CD14-positive monocyte (primary cell): ENCODE data around the gene SMPD3. TPM values are rescaled to one million over a fixed set of nuclear protein-coding genes. Genes with fewer than 3 reads are reported as not detected.

Source experiments
- DNase-seq, 3 donors: peaks; one replicate each; pipeline ENCODE4 v3.0.0-alpha.2; 2011 to 2022
- H2AFZ ChIP-seq: 2 replicates; pipeline ENCODE4 v1.6.0; 2012; ENCODE audit warnings: mild to moderate bottlenecking, low read depth, low read length, inconsistent platforms; ENCODE audit not compliant: insufficient read depth, poor library complexity, severe bottlenecking
- H3K27ac ChIP-seq, 2 donors: 1 replicate in 1 of 2; 2 replicates in 1 of 2; pipeline ENCODE4 v1.5.1; 2012 to 2013; ENCODE audit warnings: low read length in 2 of 2, control low read depth in 1 of 2, inconsistent platforms in 1 of 2, low read depth in 1 of 2, mild to moderate bottlenecking in 1 of 2
- H3K27me3 ChIP-seq, 2 donors: one replicate each; pipeline versions ENCODE4 v1.6.0 to v1.6.1; 2011 to 2013; ENCODE audit warnings: low read length in 2 of 2; ENCODE audit not compliant: control insufficient read depth in 2 of 2, insufficient read depth in 2 of 2
- H3K36me3 ChIP-seq, 2 donors: replicated peaks in 1 of 2; 1 replicate in 1 of 2; 2 replicates in 1 of 2; pipeline versions ENCODE4 v1.5.1 to v1.6.1; 2012 to 2013; ENCODE audit warnings: low read length in 2 of 2, control low read depth in 1 of 2, inconsistent platforms in 1 of 2, mild to moderate bottlenecking in 1 of 2; ENCODE audit not compliant: insufficient read depth in 2 of 2, control insufficient read depth in 1 of 2
- H3K4me1 ChIP-seq, 2 donors: 1 replicate in 1 of 2; 2 replicates in 1 of 2; pipeline versions ENCODE4 v1.5.1 to v1.6.1; 2012 to 2013; ENCODE audit warnings: low read length in 2 of 2, control low read depth in 1 of 2, inconsistent platforms in 1 of 2, mild to moderate bottlenecking in 1 of 2, moderate library complexity in 1 of 2; ENCODE audit not compliant: insufficient read depth in 2 of 2, control insufficient read depth in 1 of 2
- H3K4me2 ChIP-seq: replicated peaks from 2 replicates; pipeline ENCODE3; 2012; ENCODE audit warnings: low read length, moderate library complexity, mild to moderate bottlenecking; ENCODE audit not compliant: poor library complexity, severe bottlenecking; ENCODE audit errors: extremely low read depth
- H3K4me3 ChIP-seq, 3 experiments: fragments of 200-600 bp in 1 of 3; sonication (generic) in 1 of 3; replicated peaks in 1 of 3; 1 replicate in 2 of 3; 2 replicates in 1 of 3; pipeline ENCODE4 v1.5.1; 2011 to 2013; ENCODE audit warnings: low read length in 3 of 3, mild to moderate bottlenecking in 3 of 3, control low read depth in 2 of 3, low read depth in 2 of 3, inconsistent platforms in 1 of 3, moderate library complexity in 1 of 3
- H3K79me2 ChIP-seq: 2 replicates; pipeline ENCODE4 v1.6.0; 2012; ENCODE audit warnings: mild to moderate bottlenecking, control low read depth, inconsistent platforms, low read length, moderate library complexity; ENCODE audit not compliant: insufficient read depth
- H3K9ac ChIP-seq: 2 replicates; pipeline ENCODE4 v1.6.0; 2017; ENCODE audit warnings: low read length, mild to moderate bottlenecking; ENCODE audit not compliant: insufficient read depth, poor library complexity, severe bottlenecking
- H3K9me3 ChIP-seq, 2 donors: replicated peaks in 1 of 2; 1 replicate in 1 of 2; 2 replicates in 1 of 2; pipeline versions ENCODE4 v1.5.1 to v1.6.1; 2012 to 2013; ENCODE audit warnings: low read length in 2 of 2, control low read depth in 1 of 2; ENCODE audit not compliant: control insufficient read depth in 1 of 2, insufficient read depth in 1 of 2
- H4K20me1 ChIP-seq: 2 replicates; pipeline ENCODE4 v1.6.0; 2012; ENCODE audit warnings: mild to moderate bottlenecking, low read length, control low read depth, moderate library complexity; ENCODE audit not compliant: insufficient read depth
- H3K27ac Mint-ChIP-seq, 7 donors: one replicate each; pipeline ENCODE4 v1.8.0; 2020; ENCODE audit warnings: mild to moderate bottlenecking in 7 of 7, mixed read lengths in 7 of 7, moderate library complexity in 6 of 7, inconsistent platforms in 2 of 7
- H3K27me3 Mint-ChIP-seq, 3 donors: one replicate each; pipeline ENCODE4 v1.8.0; 2021 to 2022; ENCODE audit warnings: low read depth in 3 of 3, mild to moderate bottlenecking in 3 of 3, mixed read lengths in 3 of 3, moderate library complexity in 3 of 3, inconsistent platforms in 1 of 3
- H3K36me3 Mint-ChIP-seq, 2 donors: one replicate each; pipeline ENCODE4 v1.8.0; 2020; ENCODE audit warnings: mixed read lengths in 2 of 2, inconsistent platforms in 1 of 2, mild to moderate bottlenecking in 1 of 2
- H3K4me1 Mint-ChIP-seq: one replicate; pipeline ENCODE4 v1.8.0; 2020; ENCODE audit warnings: mild to moderate bottlenecking, mixed read lengths
- H3K4me3 Mint-ChIP-seq, 2 donors: one replicate each; pipeline ENCODE4 v1.8.0; 2020; ENCODE audit warnings: mild to moderate bottlenecking in 2 of 2, mixed read lengths in 2 of 2, moderate library complexity in 1 of 2
- H3K9me3 Mint-ChIP-seq, 7 donors: one replicate each; pipeline ENCODE4 v1.8.0; 2020 to 2022; ENCODE audit warnings: mixed read lengths in 7 of 7, mild to moderate bottlenecking in 6 of 7, moderate library complexity in 6 of 7, inconsistent platforms in 2 of 7
- WGBS: methylation state at CpG from one replicate; pipeline ENCODE4 v1.1.5; 2013; ENCODE audit warnings: missing lambda C conversion rate; ENCODE audit not compliant: insufficient coverage; 5-methylcytosine and 5-hydroxymethylcytosine counted together
- intact Hi-C, 2 donors: fragments of 100-400 bp; cut with micrococcal nuclease; formaldehyde crosslinking; loops; one replicate each; pipeline versions ENCODE4 v1.15.0 to v1.15.1; 2023
- polyA plus RNA-seq, 3 donors: library from polyadenylated mRNA; depleted of rRNA in 1 of 3; unstranded in 2 of 3; stranded (reverse) in 1 of 3; fragments of 300-500 nt in 2 of 3; fragments of >200 nt in 1 of 3; fragmentation: Illumina TruSeq in 2 of 3; gene quantifications; 1 replicate in 2 of 3; 2 replicates in 1 of 3; pipeline ENCODE4 v1.2.3, GENCODE V29; 2012 to 2021
- TF ChIP-seq, protein P1 (sequence below): fragments of 200-600 bp; IDR thresholded peaks from one replicate; pipeline ENCODE4 v1.8.0; 2022; ENCODE audit warnings: antibody characterized with exemption, mild to moderate bottlenecking

SMPD3 gene
- polyA plus RNA-seq, 3 donors: 0.40 to 1.1 (median 0.51) TPM

DNA sequence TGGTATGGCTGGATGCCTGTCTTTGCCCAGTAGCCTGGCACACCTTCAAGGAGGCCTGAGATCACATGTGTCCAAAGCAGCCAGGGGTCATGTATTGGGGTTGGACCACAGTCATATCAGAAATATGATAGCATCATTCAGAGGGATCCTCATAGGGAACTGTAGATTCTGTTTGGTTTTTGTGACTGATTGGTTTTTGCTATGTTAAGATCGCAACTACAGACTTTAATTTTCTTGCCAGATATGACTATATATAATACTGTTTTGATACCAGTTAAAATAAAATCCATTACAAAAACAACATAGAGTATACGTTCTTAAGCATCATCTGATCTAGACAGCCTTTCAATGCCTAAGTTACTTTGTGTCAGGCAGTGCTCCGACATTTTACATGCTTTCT is 11.8 kb upstream of the SMPD3 start:
- intact Hi-C loops: no loop called here

DNA sequence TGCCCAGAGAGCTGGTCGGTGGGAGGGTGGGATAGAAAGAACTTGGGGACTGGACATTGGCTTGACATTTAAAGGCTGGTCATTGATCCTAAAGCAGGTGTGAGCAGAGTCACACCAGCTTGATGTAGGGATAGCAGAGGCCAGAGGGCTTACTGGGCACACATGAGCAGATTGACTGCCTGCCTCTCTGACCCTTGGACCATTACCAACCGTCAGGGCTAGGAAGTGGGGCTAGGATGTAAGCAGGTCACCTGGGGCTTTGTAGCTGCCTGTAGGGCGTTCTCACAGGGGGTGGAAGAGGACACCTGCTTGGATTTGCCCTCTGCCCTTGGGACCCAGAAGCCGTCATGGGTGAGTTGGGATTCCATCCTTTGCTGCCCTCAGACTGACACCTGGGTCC is 11.1 kb upstream of the SMPD3 start:
- Histone ChIP-seq H3K9me3 (peaks cover 10 to 11% of the 10 kb centered on the region in 2 donors), H3K4me3 (no peak overlapping the region), H3K36me3 (no peaks in the 10 kb centered on the region), H2AFZ (no peak overlapping the region), H3K9ac (no peak overlapping the region), H4K20me1 (no peaks in the 10 kb centered on the region), H3K79me2 (no peaks in the 10 kb centered on the region), H3K27ac (no peak overlapping the region), H3K27me3 (no peaks in the 10 kb centered on the region), H3K4me2 (no peak overlapping the region), H3K4me1 (no peaks in the 10 kb centered on the region)
- H3K4me1 Mint-ChIP-seq: peaks cover 5% of the 10 kb centered on the region
- intact Hi-C loops: no loop called here
- TF ChIP-seq, protein P1, sequence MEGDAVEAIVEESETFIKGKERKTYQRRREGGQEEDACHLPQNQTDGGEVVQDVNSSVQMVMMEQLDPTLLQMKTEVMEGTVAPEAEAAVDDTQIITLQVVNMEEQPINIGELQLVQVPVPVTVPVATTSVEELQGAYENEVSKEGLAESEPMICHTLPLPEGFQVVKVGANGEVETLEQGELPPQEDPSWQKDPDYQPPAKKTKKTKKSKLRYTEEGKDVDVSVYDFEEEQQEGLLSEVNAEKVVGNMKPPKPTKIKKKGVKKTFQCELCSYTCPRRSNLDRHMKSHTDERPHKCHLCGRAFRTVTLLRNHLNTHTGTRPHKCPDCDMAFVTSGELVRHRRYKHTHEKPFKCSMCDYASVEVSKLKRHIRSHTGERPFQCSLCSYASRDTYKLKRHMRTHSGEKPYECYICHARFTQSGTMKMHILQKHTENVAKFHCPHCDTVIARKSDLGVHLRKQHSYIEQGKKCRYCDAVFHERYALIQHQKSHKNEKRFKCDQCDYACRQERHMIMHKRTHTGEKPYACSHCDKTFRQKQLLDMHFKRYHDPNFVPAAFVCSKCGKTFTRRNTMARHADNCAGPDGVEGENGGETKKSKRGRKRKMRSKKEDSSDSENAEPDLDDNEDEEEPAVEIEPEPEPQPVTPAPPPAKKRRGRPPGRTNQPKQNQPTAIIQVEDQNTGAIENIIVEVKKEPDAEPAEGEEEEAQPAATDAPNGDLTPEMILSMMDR: no peak
- H3K27me3 Mint-ChIP-seq: peaks cover 2 to 15% (median 2%) of the 10 kb centered on the region in 3 donors
- no peak overlapping the region for H3K4me3 Mint-ChIP-seq
- DNase-seq: no peak
- 100% methylated on average over 3 of the region's 4 CpGs for WGBS
- peaks cover 11 to 17% (median 13%) of the 10 kb centered on the region in 7 donors for H3K9me3 Mint-ChIP-seq
- no peaks in the 10 kb centered on the region for H3K36me3 Mint-ChIP-seq
- no peak overlapping the region for H3K27ac Mint-ChIP-seq

More for the DNA sequence above, 11.8 kb upstream of the SMPD3 start:
- H3K9me3 ChIP-seq: peaks cover 10 to 11% of the 10 kb centered on the region in 2 donors
- DNase-seq: no peak
- no peak overlapping the region for H3K4me2 ChIP-seq
- H3K9ac ChIP-seq: no peak overlapping the region
- Mint-ChIP-seq H3K4me3 (no peak overlapping the region), H3K36me3 (no peaks in the 10 kb centered on the region), H3K9me3 (peaks cover 11 to 17% (median 13%) of the 10 kb centered on the region in 7 donors), H3K27me3 (peaks cover 2 to 15% (median 2%) of the 10 kb centered on the region in 3 donors), H3K27ac (peak overlapping the region in 1 of 7 donors; percentile 40), H3K4me1 (peaks cover 5% of the 10 kb centered on the region)
- H3K27me3 ChIP-seq: no peaks in the 10 kb centered on the region
- WGBS: no CpG with 5 or more reads among the region's 3 CpGs
- TF ChIP-seq, protein P1: no peak
- no peak overlapping the region for H3K27ac ChIP-seq
- no peak overlapping the region for H2AFZ ChIP-seq
- H4K20me1 ChIP-seq: no peaks in the 10 kb centered on the region
- no peaks in the 10 kb centered on the region for H3K4me1 ChIP-seq
- no peaks in the 10 kb centered on the region for H3K36me3 ChIP-seq
- H3K4me3 ChIP-seq: no peak overlapping the region
- H3K79me2 ChIP-seq: no peaks in the 10 kb centered on the region
